GM19099 (cell line): ENCODE data around the gene HOXA2.

ENCODE experiments used
- POLR2A ChIP-seq: IDR thresholded peaks from 3 replicates; pipeline ENCODE4 v1.6.1; 2011; ENCODE audit warnings: low read depth; ENCODE audit not compliant: insufficient read length; ENCODE audit errors: extremely low read depth

HOXA2 gene

DNA sequence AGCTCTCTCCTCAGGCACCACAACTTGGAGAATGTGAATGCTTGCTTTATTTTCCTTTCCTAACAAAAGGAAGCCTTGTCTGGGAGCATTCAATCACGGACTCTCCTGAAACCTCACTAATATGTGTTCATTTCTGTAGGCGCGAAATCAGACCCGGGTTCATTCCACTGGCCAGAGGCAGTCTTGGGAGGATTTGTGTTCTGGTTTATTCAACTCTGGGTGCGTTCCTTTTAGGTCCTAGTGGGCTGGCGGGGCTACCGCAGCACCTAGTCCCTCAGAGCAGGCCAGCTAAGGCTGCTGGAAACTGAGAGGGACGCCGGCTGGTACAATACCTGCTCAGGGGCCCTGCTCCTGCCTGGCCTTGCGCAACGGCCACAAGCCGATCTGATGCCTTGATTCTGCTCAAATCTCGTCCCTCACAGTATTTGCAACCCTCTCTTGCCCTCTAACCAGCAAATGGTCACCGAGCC, 20.6 kb upstream of the HOXA2 start:
- no peak for TF ChIP-seq POLR2A

DNA sequence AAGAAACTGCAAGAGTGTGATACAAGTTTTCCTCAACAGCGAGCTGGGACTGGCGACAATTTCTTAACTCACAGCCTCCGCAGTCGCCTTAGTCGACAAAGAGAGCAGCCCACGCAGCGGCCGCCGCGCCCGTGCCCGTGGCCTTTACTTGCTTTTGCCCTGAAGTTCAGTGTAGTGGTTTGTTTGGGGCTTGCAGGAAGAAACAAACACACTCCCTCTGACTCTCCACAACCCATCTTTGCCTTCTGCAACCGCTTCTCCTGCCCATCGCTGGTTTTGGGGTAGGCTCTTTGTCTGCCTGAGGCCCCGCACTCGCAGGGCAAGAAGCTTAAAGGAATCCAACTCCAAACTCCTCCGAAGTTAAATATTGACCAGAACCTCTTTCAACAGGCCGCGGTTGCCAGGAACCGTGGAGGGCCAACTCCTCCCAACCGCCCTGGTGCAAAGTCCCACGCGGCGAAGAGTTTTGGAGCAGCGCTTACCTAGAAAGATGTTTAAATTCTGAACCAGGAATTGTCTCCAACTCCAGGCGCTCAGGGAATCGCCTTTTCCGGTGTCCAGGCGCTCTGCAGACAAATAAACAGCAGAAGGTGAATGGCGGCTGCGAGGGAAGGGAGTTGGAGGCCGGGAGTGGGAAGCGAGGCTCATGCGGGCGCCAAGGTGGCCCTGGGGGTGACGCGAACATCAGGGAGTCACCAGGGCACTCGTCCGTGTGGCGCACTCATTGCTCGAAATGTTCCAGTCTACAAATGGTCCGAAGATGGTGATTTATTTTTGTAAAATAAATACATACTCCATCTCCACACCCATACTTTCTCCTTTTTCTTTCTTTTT, 19.8 kb upstream of the HOXA2 start:
- TF ChIP-seq POLR2A: no peak

DNA sequence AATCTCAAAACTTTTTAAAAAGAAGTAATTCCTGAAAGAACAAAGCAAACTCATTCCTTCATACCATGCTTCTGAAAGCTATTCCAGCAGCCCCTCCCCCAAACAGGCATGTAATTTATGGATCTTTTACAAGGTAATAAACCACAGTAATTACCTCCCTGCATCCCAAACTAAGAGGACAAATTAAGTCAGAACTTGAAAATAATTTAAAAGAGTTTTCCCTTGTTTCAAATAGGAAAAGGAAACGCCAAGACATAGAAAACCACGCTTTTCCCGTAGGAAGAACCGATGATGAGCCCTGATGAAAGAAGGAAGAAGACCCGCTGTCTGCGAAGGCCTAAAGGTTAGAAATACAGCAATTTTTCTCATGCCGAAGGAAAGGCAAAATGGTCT, 19.2 kb upstream of the HOXA2 start:
- TF ChIP-seq POLR2A: no peak

DNA sequence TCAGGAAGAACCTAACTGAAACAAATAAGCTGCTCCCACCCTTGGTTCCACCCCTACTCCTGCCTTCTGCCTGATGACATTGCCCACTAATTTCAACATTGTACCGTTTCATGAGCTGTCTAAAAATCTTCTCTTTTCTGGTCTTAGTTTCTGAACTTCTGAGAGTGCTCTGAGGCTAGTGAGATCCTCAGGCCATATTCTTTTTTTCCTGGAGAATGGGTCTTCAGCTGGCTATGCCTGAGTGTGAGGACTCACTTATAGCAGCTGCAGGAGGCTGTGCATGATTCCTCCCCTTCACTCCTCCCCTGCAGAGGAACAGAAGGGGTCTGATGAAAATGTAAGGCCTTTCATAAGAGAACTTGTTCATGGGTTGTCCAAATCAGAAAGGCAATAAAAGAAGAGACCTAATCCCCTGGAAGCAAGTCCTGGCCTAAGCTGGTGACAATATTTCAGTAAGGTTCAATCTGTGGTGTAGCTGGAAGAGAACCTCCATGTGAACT, 17.0 kb upstream of the HOXA2 start:
- no peak for TF ChIP-seq POLR2A

DNA sequence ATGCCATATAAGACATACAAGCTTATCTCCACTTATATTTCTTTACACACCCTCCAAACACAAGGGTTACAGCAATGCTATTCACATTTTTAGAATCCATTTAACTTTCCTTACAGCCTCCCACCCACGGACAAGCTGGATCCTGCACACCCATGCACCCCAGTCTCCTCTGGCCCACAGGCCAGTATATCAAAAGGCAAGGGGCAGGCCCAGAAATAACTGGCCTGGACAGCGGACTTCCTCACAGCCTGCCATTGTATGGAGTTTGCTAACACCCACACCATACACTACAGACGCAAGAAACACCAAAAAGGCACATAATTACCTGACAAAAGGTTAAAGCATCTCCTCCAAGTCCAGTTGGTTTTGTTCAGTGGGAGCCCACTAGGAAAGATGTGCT, 16.1 kb upstream of the HOXA2 start:
- TF ChIP-seq POLR2A: no peak

DNA sequence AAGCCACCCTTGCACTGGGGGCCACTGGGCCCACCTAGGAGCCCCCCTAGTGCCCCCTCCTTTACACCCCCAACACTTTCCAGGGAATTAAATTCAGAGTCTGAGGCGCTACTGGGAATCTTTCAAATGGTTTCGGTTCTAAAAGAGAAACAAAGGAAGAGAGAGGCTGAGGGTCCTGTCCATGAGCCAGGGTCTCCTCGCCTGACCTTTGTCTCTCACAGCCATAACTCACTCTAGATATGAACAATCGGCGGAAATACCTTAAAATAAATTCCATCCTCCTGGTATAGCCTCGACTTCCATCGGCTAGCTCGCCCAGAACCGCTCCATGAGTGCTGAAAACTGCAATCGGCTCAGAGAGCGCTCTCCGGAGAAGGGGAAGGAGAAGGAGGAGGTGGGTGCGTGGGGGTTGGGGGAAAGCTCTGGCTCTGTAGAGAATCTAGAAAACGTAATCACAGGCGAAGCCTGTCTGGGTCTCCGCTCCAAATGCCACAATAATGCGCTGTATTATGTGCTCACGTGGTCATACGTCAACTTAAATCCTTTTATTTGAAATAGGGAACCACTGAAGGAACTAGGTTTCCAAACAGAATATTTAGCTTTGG, 15.5 kb upstream of the HOXA2 start:
- TF ChIP-seq POLR2A: no peak

DNA sequence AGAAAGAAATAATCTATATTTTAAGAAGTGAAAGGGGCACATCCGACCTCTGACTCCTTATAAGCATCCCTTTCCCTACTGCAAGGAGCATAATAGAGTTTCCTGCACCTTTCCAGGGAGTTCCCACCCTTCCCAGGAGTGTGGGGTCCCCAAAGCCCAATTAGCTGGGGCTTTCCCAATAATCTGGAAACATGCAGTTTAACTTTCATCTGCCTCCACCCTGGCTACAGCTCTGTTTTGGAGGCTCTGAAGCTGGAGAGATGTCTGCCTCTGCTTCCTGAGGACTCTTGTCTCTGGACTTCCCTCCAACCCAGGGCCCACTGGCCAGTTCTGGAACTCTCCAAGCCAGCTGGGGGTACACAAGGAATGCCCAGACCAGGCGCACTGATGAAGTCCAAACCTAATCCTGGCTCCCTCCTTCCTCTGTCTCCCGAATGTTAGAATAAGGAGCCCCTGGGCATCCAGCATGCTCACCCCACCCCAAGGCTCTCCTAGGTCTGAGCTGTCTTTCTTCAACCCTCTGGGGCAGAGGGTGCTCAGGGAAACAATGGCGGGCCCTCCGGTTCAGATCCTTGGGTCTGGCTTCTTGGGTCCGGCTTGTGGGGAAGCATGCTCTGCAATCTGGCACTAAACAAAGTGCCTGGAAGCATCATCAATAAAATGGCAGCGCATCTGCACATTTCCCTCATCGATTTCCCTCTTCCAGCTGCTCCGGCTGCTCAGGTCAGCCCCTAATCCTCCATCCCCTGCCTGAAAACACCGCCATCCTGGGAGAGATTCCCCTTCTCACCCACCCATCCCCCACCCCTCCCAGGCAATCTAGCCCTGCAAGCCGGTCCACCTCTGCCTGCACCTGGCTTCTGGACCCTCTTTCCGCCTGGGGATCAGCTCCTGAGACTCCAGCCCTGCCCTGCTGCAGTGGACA, 14.7 kb upstream of the HOXA2 start:
- no peak for TF ChIP-seq POLR2A

DNA sequence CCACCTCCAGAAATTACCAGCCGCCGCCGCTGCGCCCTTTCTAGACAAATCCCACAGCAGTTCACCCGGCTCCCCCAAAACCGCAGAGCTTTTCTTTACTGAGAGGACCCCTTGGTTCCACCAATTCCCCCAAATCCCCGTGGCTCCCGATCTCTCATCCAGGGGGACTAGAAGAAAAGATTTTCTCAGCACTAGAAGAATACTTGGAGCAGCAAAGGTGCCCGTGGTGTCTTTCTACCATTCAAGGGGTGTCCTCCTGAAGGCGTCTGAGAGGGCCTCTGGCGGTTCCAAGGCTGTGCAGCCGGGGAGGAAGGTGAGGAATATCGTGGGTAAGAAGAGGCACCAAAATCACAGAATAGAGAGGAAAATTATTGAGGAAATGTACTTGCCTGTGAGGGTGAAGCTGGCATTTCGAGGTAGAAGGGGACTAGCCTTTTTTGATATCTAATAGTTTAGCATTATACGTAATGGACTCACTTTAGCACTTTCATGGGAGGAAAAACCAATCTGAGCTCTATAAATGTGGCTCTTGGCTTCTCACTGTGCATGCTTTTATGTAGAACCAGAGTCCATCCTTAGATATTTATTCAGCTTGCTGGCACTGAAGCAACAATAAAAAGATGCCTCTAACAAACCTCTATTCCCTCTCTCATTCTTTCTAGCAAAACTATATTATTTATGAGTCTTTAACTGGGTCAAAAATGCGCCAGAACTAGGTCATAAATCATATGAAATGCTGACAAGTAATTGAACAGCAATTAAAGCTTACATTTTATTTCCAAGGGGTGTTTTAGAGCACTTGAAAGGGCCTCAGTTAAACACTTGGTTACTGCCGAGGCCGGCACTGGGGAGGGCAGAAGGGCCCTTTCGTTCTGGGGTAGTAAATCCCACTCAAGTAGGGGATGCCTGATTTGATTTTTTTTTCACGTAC, 13.8 kb upstream of the HOXA2 start:
- TF ChIP-seq POLR2A: no peak

DNA sequence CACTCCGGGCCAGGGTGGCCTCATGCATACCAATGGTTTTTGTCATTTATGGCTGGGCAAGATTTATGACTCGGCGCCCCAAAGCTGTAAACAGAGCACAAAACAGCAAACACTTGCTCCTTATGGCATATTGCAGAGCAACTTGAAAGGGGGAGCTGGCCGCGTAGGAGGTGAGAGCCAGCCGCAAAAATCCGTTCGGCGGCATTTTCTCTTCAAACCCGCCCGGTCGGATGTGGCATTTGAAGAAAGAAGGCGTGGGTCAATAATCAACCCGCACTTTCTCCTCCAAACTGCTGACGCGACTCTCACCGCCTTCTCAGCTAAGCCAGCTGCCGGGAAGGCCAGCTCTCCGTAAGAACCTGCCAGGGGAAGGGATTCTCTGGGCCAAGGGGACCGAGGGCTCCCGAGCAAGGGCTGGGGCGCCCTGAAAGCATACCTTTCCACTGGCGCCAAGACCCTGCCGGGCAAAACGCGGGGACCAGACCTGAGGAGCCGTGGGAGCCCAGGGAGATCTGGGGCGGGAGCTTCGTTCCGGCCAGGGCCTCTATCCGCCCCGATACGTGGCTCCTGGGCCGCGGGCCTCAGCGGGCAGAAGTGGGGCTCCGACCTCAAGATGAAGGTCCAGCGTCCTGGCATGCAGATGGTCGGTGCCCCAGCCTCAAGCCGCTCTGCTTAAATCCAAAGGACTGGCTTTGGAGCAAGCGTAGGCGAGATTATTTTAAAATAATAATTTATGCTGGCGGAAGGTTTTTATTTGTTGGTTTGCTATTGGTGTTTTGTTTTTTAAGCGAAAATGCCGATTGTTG, 12.9 kb upstream of the HOXA2 start:
- TF ChIP-seq POLR2A: no peak

DNA sequence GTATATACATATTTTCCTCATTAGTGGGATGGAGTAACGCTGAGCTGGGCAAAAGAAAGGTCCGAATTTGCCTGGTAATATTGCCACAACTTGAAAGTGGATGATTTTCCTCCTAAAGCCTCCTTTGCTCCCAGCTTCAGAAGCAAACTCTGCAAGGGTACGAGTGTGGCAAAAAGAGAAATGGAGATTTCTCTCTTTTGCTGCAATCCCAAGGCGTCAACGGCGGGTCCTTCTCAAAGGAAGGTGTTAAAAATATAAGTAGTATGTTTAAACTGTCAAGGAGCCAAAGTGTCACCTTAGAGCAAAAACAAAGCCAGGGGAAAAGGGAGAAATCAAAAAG, 12.4 kb upstream of the HOXA2 start:
- no peak for TF ChIP-seq POLR2A

DNA sequence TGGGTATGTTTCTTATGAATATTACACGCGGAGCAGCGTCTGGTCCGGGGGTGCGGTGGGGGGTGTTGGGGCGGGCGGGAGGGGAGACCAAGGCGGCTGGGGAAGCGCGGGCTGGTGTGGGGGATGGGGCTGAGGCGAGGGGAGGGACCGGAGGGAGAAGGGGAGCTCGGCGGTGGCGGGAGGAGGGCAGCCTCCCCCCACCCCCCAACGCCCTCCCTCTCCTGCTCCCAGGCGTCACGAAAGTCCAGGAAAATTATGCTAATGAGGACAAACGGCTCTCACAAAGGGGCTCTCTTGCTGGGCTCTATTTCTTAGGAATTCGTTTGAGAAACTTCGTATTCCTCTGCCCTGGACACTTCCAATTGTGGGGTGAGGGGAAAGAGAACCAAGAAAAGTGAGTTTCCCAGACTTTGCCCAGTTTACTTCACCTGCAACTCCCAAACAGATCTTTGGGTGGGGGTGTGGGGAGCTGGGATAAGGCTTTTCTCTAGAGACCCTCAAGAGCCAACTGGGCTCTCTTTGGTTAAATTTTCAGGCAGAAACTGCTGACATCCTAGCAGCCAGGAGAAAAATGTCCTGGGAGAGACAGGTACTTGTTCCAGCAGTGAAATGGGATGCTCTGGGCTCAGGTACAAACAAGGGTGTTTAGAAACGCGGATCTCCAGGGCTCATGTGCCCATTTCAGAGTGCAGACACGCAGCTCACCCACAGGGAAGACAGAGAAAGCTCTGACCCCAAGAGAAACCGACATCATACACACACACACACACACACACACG, 11.7 kb upstream of the HOXA2 start:
- TF ChIP-seq POLR2A: no peak
